Right atrium auricular region (tissue), 2 donors: Measurements from ENCODE around the gene CPSF3. TPM values are rescaled to one million over a fixed set of nuclear protein-coding genes. Genes with fewer than 3 reads are reported as not detected.

Experiments
- DNase-seq: peaks from one replicate; pipeline ENCODE4 v3.0.0-alpha.2; 2019; ENCODE audit warnings: low spot score
- H3K27ac ChIP-seq, 2 donors: fragments of 200-600 bp; sonication (generic); 1 replicate in 1 of 2; 2 replicates in 1 of 2; pipeline ENCODE4 v1.5.1; 2016 to 2019
- H3K27me3 ChIP-seq, 2 donors: fragments of 200-600 bp; sonication (generic); one replicate each; pipeline versions ENCODE4 v1.5.1 to v1.6.0; 2017 to 2019
- H3K36me3 ChIP-seq: fragments of 200-600 bp; sonication (generic); one replicate; pipeline ENCODE4 v1.5.1; 2016
- H3K4me1 ChIP-seq, 2 donors: fragments of 200-600 bp; sonication (generic); one replicate each; pipeline versions ENCODE4 v1.5.1 to v1.6.0; 2017 to 2019
- H3K4me3 ChIP-seq, 2 donors: fragments of 200-600 bp; sonication (generic); 1 replicate in 1 of 2; 2 replicates in 1 of 2; pipeline ENCODE4 v1.5.1; 2017 to 2019; ENCODE audit warnings: mild to moderate bottlenecking in 1 of 2, moderate library complexity in 1 of 2
- H3K9me3 ChIP-seq, 2 donors: fragments of 200-600 bp; sonication (generic); one replicate each; pipeline ENCODE4 v1.5.1; 2019
- CTCF ChIP-seq, 2 donors: fragments of 200-600 bp; sonication (generic); IDR thresholded peaks; one replicate each; pipeline ENCODE4 v1.5.1; 2019; ENCODE audit warnings: antibody characterized with exemption in 2 of 2
- total RNA-seq, 2 donors: library from RNA; depleted of rRNA; stranded (reverse); fragments of >200 nt; gene quantifications; one replicate each; pipeline ENCODE4 v1.1.0, GENCODE V29; 2016

The CPSF3 gene
- total RNA-seq, 2 donors from 2014 or later: 13.7 to 13.9 TPM

- TF ChIP-seq CTCF (IDR thresholded peaks at IDR 0.05): no peak
- Histone ChIP-seq H3K9me3 (no peaks in the 10 kb centered on the region), H3K27ac (peak overlapping the region in 1 of 2 donors; percentile 89), H3K4me1 (peaks cover 0 to 45% of the 10 kb centered on the region in 2 donors), H3K36me3 (peaks cover 4% of the 10 kb centered on the region), H3K4me3 (peak overlapping the region; percentile 72 to 80), H3K27me3 (no peaks in the 10 kb centered on the region)
- no peak for DNase-seq
These were observed 1.2 kb downstream of the CPSF3 start for GRCh38 chr2:9424447-9425164.

GRCh38 chr2:9428965-9429577, 5.6 kb downstream of the CPSF3 start:
- Histone ChIP-seq H3K4me1 (peaks cover 0 to 14% of the 10 kb centered on the region in 2 donors), H3K36me3 (peaks cover 46% of the 10 kb centered on the region), H3K27me3 (no peaks in the 10 kb centered on the region), H3K9me3 (no peaks in the 10 kb centered on the region), H3K27ac (no peak overlapping the region), H3K4me3 (no peak overlapping the region)
- no peak for DNase-seq
- TF ChIP-seq CTCF (IDR thresholded peaks at IDR 0.05): no peak

- no peak overlapping the region for H3K4me3 ChIP-seq
- no peaks in the 10 kb centered on the region for H3K9me3 ChIP-seq
- H3K27ac ChIP-seq: no peak overlapping the region
- peaks cover 57% of the 10 kb centered on the region for H3K36me3 ChIP-seq
- no peaks in the 10 kb centered on the region for H3K27me3 ChIP-seq
- no peak for DNase-seq
- no peak for TF ChIP-seq CTCF (IDR thresholded peaks at IDR 0.05)
- H3K4me1 ChIP-seq: no peaks in the 10 kb centered on the region
These were observed 7.2 kb downstream of the CPSF3 start for GRCh38 chr2:9430316-9431293.

GRCh38 chr2:9434489-9434888, 11.0 kb downstream of the CPSF3 start:
- no peak for DNase-seq
- TF ChIP-seq CTCF (IDR thresholded peaks at IDR 0.05): no peak
- Histone ChIP-seq H3K4me1 (no peaks in the 10 kb centered on the region), H3K4me3 (no peak overlapping the region), H3K9me3 (no peaks in the 10 kb centered on the region), H3K27me3 (no peaks in the 10 kb centered on the region), H3K27ac (no peak overlapping the region), H3K36me3 (peaks cover 86% of the 10 kb centered on the region)

- Histone ChIP-seq H3K27me3 (no peaks in the 10 kb centered on the region), H3K4me3 (no peak overlapping the region), H3K4me1 (no peaks in the 10 kb centered on the region), H3K36me3 (peaks cover 61% of the 10 kb centered on the region), H3K27ac (no peak overlapping the region), H3K9me3 (no peaks in the 10 kb centered on the region)
- DNase-seq: no peak
- TF ChIP-seq CTCF (IDR thresholded peaks at IDR 0.05): no peak
These were observed 16.1 kb downstream of the CPSF3 start for GRCh38 chr2:9439536-9439935.
